H1 (cell line): ENCODE measurements around the gene CTU1. TPM values are rescaled to one million over a fixed set of nuclear protein-coding genes. Genes with fewer than 3 reads are reported as not detected.

Experiments
- HDAC2 ChIP-seq, 2 experiments: fragments of 300-600 bp in 1 of 2; sonication (generic) in 1 of 2; IDR thresholded peaks; 2 replicates each; pipeline ENCODE4 v1.6.1; 2011 to 2012; ENCODE audit warnings: low read depth in 2 of 2, low read length in 2 of 2, mild to moderate bottlenecking in 2 of 2, moderate library complexity in 2 of 2, borderline replicate concordance in 1 of 2, inconsistent platforms in 1 of 2
- POU5F1 ChIP-seq: IDR thresholded peaks from 2 replicates; pipeline ENCODE4 v1.6.1; 2011; ENCODE audit warnings: low read depth, mild to moderate bottlenecking, low read length, moderate library complexity
- RNF2 ChIP-seq: fragments of 200-900, 300-1000 bp; sonication (generic); IDR thresholded peaks from 2 replicates; pipeline ENCODE4 v1.7.1; 2016; ENCODE audit warnings: borderline replicate concordance, low read depth, mild to moderate bottlenecking, antibody characterized with exemption, low read length; ENCODE audit not compliant: poor library complexity, severe bottlenecking; ENCODE audit errors: missing control alignments
- polyA plus RNA-seq, 7 experiments: library from polyadenylated mRNA; depleted of rRNA in 3 of 7; stranded (reverse) in 5 of 7; unstranded in 2 of 7; fragments of >200 nt in 5 of 7; fragments of 200-250 nt in 2 of 7; gene quantifications; 1 replicate in 5 of 7; 2 replicates in 1 of 7; 4 replicates in 1 of 7; pipeline versions ENCODE4 v1.2.1 to v1.2.3, GENCODE V29; 2011 to 2013; ENCODE audit warnings: missing spikeins in 2 of 7, mixed read lengths in 2 of 7
- total RNA-seq: library from RNA; stranded (reverse); fragmentation: NEBNext Ultra II Directional; extraction: Animal tissue kit (Norgen Biotek cat#: 25700); gene quantifications from 2 replicates; pipeline ENCODE4 v1.2.1, GENCODE V29; 2021

The CTU1 gene
- total and polyA plus RNA-seq, 2 of the 8 experiments (the other 6 are each of a cell fraction or from before 2014, with no cell fraction given): 4.6 to 7.2 TPM

DNA sequence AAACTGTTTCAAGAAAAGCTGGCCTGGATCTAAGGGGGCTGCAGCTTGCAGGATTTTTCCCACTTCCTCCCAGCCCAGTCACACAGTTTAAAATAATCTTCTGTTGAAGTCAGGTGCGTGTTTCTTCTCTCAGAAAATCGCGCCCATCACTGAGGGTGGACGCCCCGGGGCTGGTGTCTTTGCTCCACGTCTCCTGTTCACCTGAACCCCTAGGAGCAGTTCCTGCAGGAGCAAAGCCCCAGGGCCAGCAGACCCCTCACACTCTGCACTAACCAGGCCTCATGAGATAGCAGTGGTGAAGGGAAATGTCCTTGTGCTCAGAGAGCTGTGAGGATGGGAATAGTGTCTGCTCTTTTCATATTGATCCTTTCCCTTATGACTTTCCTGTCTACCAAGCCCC, 33.0 kb upstream of the CTU1 start (continued):
- TF ChIP-seq POU5F1 (no peak), RNF2 (no peak), HDAC2 (IDR thresholded peaks at IDR 0.05; ENCODE audit: borderline replicate concordance in 1 of 2, low read depth in 2 of 2, low read length in 2 of 2) (no peak)
- TF ChIP-seq, all 59 proteins: peak for 0
